Renal cortex interstitium (tissue), 11 donors: ENCODE data around the gene SPEN. TPM values are rescaled to one million over a fixed set of nuclear protein-coding genes. Genes with fewer than 3 reads are reported as not detected.
A peak's percentile ranks its signal among the peaks of the same experiment; 100 is the strongest.
"Not testable (repeated sequence)": the region's sequence is repeated elsewhere in the genome, so short reads cannot be mapped to it uniquely, and the experiment has no call there.

Experiments
- DNase-seq, 11 donors: peaks; one replicate each; pipeline ENCODE4 v3.0.0-alpha.2; 2013; ENCODE audit warnings: low read depth in 9 of 11, low spot score in 4 of 11; ENCODE audit errors: extremely low read depth in 1 of 11
- polyA plus RNA-seq, 3 donors: library from polyadenylated mRNA; unstranded; fragments of 120-200 nt; gene quantifications; one replicate each; pipeline ENCODE4 v1.2.1, GENCODE V29; 2013; ENCODE audit not compliant: insufficient read length in 3 of 3

Gene SPEN
- polyA plus RNA-seq, 3 donors = 57.2 to 64.4 (median 61.7) TPM

GRCh38 chr1:15918962-15919715, 71.6 kb downstream of the SPEN start:
- no peak for DNase-seq

DNA sequence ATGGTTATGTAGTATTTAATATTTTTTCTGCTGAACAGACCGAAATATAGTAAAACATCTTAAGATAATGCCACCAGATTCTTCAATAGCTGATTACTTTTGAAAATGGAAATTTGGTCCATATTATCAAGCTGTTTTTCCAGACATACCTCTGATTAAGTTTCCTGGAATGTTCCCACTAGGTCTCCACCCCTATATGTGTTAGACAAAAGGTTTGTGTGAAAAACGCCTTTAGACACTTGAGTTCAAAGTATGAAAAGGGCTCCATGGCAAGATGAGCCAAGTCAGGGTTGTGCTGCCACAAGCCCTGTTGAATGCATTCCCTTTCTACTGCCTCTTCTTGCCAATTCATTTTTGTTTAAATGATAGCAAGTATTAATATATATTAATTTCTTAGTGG, 75.7 kb downstream of the SPEN start:
- DNase-seq = no peak

GRCh38 chr1:15926448-15926847, 78.9 kb downstream of the SPEN start:
- DNase-seq = not testable (repeated sequence)

GRCh38 chr1:15928971-15929965, 81.8 kb downstream of the SPEN start:
- no peak for DNase-seq

DNA sequence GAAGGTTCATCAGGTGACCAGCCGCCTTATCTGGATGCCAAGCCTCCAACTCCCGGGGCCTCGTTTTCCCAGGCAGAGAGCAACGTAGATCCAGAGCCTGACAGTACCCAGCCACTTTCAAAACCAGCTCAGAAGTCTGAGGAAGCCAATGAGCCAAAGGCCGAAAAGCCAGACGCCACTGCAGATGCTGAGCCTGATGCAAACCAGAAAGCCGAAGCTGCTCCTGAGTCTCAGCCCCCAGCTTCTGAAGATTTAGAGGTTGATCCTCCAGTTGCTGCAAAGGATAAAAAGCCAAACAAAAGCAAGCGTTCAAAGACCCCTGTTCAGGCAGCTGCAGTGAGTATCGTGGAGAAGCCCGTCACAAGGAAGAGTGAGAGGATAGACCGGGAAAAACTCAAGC, 83.9 kb downstream of the SPEN start:
- DNase-seq = no peak

GRCh38 chr1:15931884-15932283, 84.4 kb downstream of the SPEN start:
- no peak for DNase-seq

GRCh38 chr1:15932612-15933011, 85.1 kb downstream of the SPEN start:
- DNase-seq = no peak

DNA sequence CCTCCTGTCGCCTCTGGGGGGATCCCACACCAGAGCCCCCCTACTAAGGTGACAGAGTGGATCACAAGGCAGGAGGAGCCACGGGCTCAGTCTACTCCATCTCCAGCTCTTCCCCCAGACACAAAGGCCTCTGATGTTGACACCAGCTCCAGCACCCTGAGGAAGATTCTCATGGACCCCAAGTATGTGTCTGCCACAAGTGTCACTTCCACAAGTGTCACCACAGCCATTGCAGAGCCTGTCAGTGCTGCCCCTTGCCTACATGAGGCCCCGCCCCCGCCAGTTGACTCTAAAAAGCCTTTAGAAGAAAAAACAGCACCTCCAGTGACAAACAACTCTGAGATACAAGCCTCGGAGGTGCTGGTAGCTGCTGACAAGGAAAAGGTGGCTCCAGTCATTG, 86.2 kb downstream of the SPEN start:
- no peak for DNase-seq

DNA sequence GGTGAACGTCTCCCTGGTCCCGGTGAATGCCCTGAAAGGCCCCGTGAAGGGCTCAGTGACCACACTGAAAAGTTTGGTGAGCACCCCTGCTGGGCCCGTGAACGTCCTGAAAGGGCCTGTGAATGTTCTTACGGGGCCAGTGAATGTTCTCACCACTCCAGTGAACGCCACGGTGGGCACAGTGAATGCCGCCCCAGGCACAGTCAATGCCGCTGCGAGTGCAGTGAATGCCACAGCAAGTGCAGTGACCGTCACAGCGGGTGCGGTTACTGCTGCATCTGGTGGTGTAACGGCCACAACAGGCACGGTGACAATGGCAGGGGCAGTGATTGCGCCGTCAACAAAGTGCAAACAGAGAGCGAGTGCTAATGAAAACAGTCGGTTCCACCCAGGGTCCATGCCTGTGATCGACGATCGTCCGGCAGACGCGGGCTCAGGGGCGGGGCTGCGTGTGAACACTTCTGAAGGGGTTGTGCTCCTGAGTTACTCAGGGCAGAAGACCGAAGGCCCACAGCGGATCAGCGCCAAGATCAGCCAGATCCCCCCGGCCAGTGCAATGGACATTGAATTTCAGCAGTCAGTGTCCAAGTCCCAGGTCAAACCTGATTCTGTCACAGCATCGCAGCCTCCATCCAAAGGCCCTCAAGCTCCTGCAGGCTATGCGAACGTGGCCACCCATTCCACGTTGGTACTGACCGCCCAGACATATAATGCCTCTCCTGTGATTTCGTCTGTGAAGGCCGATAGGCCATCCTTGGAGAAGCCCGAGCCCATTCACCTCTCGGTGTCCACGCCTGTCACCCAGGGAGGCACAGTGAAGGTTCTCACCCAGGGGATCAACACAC, 86.9 kb downstream of the SPEN start:
- no peak for DNase-seq

GRCh38 chr1:15935056-15935950, 87.8 kb downstream of the SPEN start:
- no peak for DNase-seq

- DNase-seq = no peak
These were observed 88.5 kb downstream of the SPEN start for GRCh38 chr1:15936025-15936424.

DNA sequence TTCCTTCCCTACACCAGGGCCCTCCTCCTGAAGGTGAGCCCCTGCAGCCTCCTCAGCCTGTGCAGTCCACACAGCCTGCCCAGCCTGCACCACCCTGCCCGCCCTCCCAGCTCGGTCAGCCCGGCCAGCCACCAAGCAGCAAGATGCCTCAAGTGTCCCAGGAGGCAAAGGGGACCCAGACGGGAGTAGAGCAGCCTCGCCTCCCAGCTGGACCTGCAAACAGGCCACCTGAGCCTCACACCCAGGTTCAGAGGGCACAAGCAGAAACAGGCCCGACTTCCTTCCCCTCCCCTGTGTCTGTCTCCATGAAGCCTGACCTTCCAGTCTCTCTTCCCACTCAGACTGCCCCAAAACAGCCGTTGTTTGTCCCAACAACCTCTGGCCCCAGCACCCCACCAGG, 89.6 kb downstream of the SPEN start:
- DNase-seq = no peak

DNA sequence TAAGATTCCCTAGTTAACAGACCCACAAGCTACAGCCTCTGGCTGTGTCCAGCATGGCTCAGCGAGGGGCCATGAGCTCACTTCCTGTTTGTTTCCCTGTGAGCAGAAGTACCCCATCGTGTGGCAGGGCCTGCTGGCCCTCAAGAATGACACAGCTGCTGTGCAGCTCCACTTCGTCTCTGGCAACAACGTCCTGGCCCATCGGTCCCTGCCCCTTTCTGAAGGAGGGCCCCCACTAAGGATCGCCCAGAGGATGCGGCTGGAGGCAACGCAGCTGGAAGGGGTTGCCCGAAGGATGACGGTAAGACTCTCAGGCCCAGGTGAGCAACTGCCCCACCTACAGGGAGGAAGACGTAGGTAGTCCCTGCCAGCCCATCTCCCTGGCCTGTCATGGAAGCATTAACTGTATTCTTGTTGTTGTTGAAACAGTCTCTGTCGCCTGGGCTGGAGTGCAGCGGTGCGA, 90.2 kb downstream of the SPEN start:
- DNase-seq = no peak

GRCh38 chr1:15938628-15939161, 91.2 kb downstream of the SPEN start:
- DNase-seq = no peak

DNA sequence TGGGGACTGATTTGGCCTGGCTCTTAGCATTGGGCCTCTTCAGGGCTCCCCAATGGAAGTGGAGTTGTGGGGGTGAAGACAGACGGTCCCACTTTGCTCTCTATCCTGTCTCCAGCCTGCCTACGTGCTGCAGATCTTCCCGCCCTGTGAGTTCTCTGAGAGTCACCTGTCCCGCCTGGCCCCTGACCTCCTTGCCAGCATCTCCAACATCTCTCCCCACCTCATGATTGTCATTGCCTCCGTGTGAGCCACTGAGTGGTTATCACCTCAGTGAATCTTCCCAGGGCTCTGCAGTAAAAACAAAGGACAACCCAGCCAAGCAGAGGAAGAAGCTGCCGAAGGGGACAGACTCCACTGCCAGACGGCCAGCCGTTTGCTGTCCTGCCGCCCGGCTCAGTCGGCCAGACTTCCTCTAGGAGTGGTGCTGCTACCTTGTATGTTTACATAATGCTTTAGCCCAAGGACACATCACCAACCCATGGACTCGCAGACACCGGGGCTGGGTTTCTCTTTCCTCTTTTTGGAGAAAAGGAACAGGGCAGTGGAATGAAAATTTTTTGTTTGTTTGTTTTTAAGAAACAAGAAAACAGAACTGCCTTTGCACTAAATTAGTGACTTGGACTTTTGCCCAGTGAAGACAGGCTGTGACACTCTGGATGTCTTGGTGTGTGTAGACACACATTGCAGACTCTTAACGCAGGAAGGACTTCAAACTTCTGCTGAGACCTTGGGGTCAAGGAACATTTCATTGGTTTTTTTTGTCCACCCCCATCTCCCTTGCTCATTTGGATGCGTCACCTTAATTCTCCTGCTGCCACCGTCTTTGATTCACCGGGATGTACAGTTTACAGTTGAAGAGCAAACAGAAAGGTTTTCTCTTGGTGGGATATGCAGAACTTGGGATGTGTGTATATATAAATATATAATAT, 91.9 kb downstream of the SPEN start:
- peak in 1 of 11 donors; percentile 46 for DNase-seq

- no peak for DNase-seq
These were observed 92.9 kb downstream of the SPEN start for GRCh38 chr1:15940110-15941043.
